H1 (cell line): ENCODE measurements around the gene ANGPTL2. TPM values are rescaled to one million over a fixed set of nuclear protein-coding genes. Genes with fewer than 3 reads are reported as not detected.

Experiments used
- CBX5 ChIP-seq: fragments of 300-800, 300-1000 bp; sonication (generic); IDR thresholded peaks from 2 replicates; pipeline ENCODE4 v1.7.1; 2016; ENCODE audit warnings: antibody characterized with exemption, low read length, low read depth
- EZH2 ChIP-seq: fragments of 200-600 bp; sonication (generic); IDR thresholded peaks from 2 replicates; pipeline ENCODE4 v1.7.1; 2012; ENCODE audit warnings: low read depth, mild to moderate bottlenecking, moderate library complexity, low read length, inconsistent platforms; ENCODE audit not compliant: severe bottlenecking
- polyA plus RNA-seq, 7 experiments: library from polyadenylated mRNA; depleted of rRNA in 3 of 7; stranded (reverse) in 5 of 7; unstranded in 2 of 7; fragments of >200 nt in 5 of 7; fragments of 200-250 nt in 2 of 7; gene quantifications; 1 replicate in 5 of 7; 2 replicates in 1 of 7; 4 replicates in 1 of 7; pipeline versions ENCODE4 v1.2.1 to v1.2.3, GENCODE V29; 2011 to 2013; ENCODE audit warnings: missing spikeins in 2 of 7, mixed read lengths in 2 of 7
- total RNA-seq: library from RNA; stranded (reverse); fragmentation: NEBNext Ultra II Directional; extraction: Animal tissue kit (Norgen Biotek cat#: 25700); gene quantifications from 2 replicates; pipeline ENCODE4 v1.2.1, GENCODE V29; 2021
- TF ChIP-seq, protein P1 (sequence below): IDR thresholded peaks from 2 replicates; pipeline ENCODE4 v1.6.1; 2012; ENCODE audit warnings: low read length, inconsistent platforms
- TF ChIP-seq, protein P2 (sequence below): IDR thresholded peaks from 2 replicates; pipeline ENCODE4 v1.6.1; 2011; ENCODE audit warnings: low read depth, mild to moderate bottlenecking, low read length; ENCODE audit not compliant: insufficient read depth

ANGPTL2 gene
- total and polyA plus RNA-seq, 2 of the 8 experiments (the other 6 are each of a cell fraction or from before 2014, with no cell fraction given), result 9.0 to 10.6 TPM

DNA sequence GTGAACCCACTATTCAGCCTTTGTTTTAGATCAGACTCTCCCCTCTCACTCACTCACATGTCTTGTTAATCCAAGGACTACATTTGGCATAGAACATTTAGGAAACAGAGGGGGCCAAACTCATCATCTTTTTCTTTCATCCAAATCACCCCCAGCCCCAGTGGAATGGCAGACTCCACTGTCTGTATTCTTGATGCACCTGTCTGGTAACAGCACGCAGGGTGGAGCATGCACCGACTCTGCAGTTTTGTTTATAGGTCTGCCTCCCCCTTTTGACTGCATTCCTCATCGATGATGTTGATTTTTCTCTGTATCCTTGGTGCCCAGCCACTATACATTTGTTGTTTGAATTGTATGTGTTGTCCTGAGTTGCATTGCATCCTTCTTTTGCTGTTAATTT, 66.0 kb downstream of the ANGPTL2 start (continued):
- TF ChIP-seq, protein P1, sequence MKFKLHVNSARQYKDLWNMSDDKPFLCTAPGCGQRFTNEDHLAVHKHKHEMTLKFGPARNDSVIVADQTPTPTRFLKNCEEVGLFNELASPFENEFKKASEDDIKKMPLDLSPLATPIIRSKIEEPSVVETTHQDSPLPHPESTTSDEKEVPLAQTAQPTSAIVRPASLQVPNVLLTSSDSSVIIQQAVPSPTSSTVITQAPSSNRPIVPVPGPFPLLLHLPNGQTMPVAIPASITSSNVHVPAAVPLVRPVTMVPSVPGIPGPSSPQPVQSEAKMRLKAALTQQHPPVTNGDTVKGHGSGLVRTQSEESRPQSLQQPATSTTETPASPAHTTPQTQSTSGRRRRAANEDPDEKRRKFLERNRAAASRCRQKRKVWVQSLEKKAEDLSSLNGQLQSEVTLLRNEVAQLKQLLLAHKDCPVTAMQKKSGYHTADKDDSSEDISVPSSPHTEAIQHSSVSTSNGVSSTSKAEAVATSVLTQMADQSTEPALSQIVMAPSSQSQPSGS, result no peak
- TF ChIP-seq EZH2, result no peak
- TF ChIP-seq CBX5, result no peak
- TF ChIP-seq, protein P2, sequence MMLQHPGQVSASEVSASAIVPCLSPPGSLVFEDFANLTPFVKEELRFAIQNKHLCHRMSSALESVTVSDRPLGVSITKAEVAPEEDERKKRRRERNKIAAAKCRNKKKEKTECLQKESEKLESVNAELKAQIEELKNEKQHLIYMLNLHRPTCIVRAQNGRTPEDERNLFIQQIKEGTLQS, result no peak
- TF ChIP-seq, all 59 proteins: peak for 0
